Measurements from ENCODE around the gene FCRL6.

FCRL6 gene

GRCh38 chr1:159857889-159858288 lies 55.7 kb downstream of the FCRL6 start:
- intact Hi-C loops (cut with DNase I) = no loop called here
- DNase-seq = no peak

- intact Hi-C loops (cut with DNase I) = no loop called here
- no peak for DNase-seq
Measured at GRCh38 chr1:159859767-159860322, 57.7 kb downstream of the FCRL6 start.

GRCh38 chr1:159860456-159860855 lies 58.3 kb downstream of the FCRL6 start:
- no peak for DNase-seq
- intact Hi-C loops (cut with DNase I) = no loop called here

- intact Hi-C loops (cut with DNase I) = no loop called here
Measured at GRCh38 chr1:159861218-159861617, 59.1 kb downstream of the FCRL6 start.

GRCh38 chr1:159862031-159862430 lies 59.9 kb downstream of the FCRL6 start:
- intact Hi-C loops (cut with DNase I) = no loop called here
- peak in 1 of 10 donors; percentile 8 for DNase-seq

More at GRCh38 chr1:159861218-159861617, 59.1 kb downstream of the FCRL6 start:
- DNase-seq = peak in 1 of 10 donors; percentile 72

GRCh38 chr1:159862557-159862956 lies 60.4 kb downstream of the FCRL6 start, which contains the start of gene VSIG8:
Gene VSIG8, minus strand, starts transcription at chr1:159862657. Its CDS starts 136 bp downstream, at chr1:159862521.
- no peak for DNase-seq
- intact Hi-C loops (cut with DNase I) = no loop called here

- intact Hi-C loops (cut with DNase I) = no loop called here
- no peak for DNase-seq
Measured at GRCh38 chr1:159864262-159864661, 62.1 kb downstream of the FCRL6 start.

Data from posterior cingulate gyrus (tissue), 11 donors.